ENCODE measurements around the gene BSG.

- no peak for TF ChIP-seq CTCF (IDR thresholded peaks at IDR 0.05)
- TF ChIP-seq POLR2A (IDR thresholded peaks at IDR 0.05): no peak
Observed at GRCh38 chr19:622666-623065, 50.3 kb downstream of the BSG start.
